Spleen (tissue), 11 donors: ENCODE data around the gene CYP4A22. TPM values are rescaled to one million over a fixed set of nuclear protein-coding genes. Genes with fewer than 3 reads are reported as not detected.
A peak's percentile ranks its signal among the peaks of the same experiment; 100 is the strongest.

Source experiments
- DNase-seq: peaks from one replicate; pipeline ENCODE4 v3.0.0-alpha.2; 2020
- H3K27ac ChIP-seq, 8 donors: fragments of 200-600 bp; sonication (generic) in 7 of 8; 1 replicate in 4 of 8; 2 replicates in 4 of 8; pipeline versions ENCODE4 v1.5.0 to v1.8.0; 2016 to 2021; ENCODE audit warnings: inconsistent platforms in 4 of 8, mild to moderate bottlenecking in 4 of 8, moderate library complexity in 1 of 8
- H3K27me3 ChIP-seq, 7 donors: fragments of 200-600 bp; sonication (generic) in 6 of 7; replicated peaks in 1 of 7; 1 replicate in 4 of 7; 2 replicates in 3 of 7; pipeline versions ENCODE4 v1.5.0 to v1.8.0; 2016 to 2021; ENCODE audit warnings: inconsistent platforms in 3 of 7, mild to moderate bottlenecking in 1 of 7
- H3K36me3 ChIP-seq, 6 donors: fragments of 200-600 bp; sonication (generic) in 5 of 6; 1 replicate in 4 of 6; 2 replicates in 2 of 6; pipeline versions ENCODE4 v1.5.0 to v1.8.0; 2016 to 2021; ENCODE audit warnings: inconsistent platforms in 2 of 6
- H3K4me1 ChIP-seq, 6 donors: fragments of 200-600 bp; sonication (generic) in 5 of 6; 1 replicate in 3 of 6; 2 replicates in 3 of 6; pipeline versions ENCODE4 v1.5.0 to v1.8.0; 2016 to 2021; ENCODE audit warnings: inconsistent platforms in 3 of 6
- H3K4me3 ChIP-seq, 8 donors: fragments of 200-600 bp; sonication (generic) in 7 of 8; 1 replicate in 4 of 8; 2 replicates in 4 of 8; pipeline versions ENCODE4 v1.5.0 to v1.8.0; 2016 to 2021; ENCODE audit warnings: inconsistent platforms in 4 of 8, mild to moderate bottlenecking in 4 of 8, moderate library complexity in 2 of 8
- H3K9me3 ChIP-seq, 8 donors: fragments of 200-600 bp; sonication (generic) in 7 of 8; 1 replicate in 4 of 8; 2 replicates in 4 of 8; pipeline versions ENCODE4 v1.5.0 to v1.8.0; 2016 to 2021; ENCODE audit warnings: inconsistent platforms in 4 of 8
- CTCF ChIP-seq, 11 experiments: fragments of 200-600 bp in 7 of 11; fragments of 450-650 bp in 4 of 11; sonication (generic) in 4 of 11; IDR thresholded peaks in 8 of 11; conservative IDR thresholded peaks in 3 of 11; 1 replicate in 7 of 11; 2 replicates in 4 of 11; pipeline versions ENCODE4 v1.4.0 to v1.8.0; 2016 to 2021; ENCODE audit warnings: antibody characterized with exemption in 11 of 11, inconsistent platforms in 4 of 11, mild to moderate bottlenecking in 1 of 11
- POLR2A ChIP-seq, 3 donors: fragments of 450-650 bp; IDR thresholded peaks; one replicate each; pipeline ENCODE4 v1.5.1; 2017; ENCODE audit warnings: antibody characterized with exemption in 3 of 3, mild to moderate bottlenecking in 1 of 3
- POLR2AphosphoS5 ChIP-seq, 3 donors: sonication (generic); formaldehyde crosslinking; IDR thresholded peaks; one replicate each; pipeline ENCODE4 v1.5.1; 2017; ENCODE audit warnings: antibody characterized with exemption in 3 of 3
- WGBS, 5 donors: extraction: QIAGEN DNeasy Blood & Tissue Kit in 3 of 5; methylation state at CpG; one replicate each; pipeline versions ENCODE4 v1.1.5 to v1.1.7; 2013 to 2018; 5-methylcytosine and 5-hydroxymethylcytosine counted together
- intact Hi-C: fragments of 100-400 bp; cut with DNase I; formaldehyde crosslinking; loops from one replicate; pipeline ENCODE4 v1.15.0; 2023; ENCODE audit warnings: low total_unique reads
- polyA plus RNA-seq, 3 donors: library from polyadenylated mRNA; stranded (reverse); fragments of 200-250 nt; gene quantifications; one replicate each; pipeline ENCODE4 v1.2.1, GENCODE V29; 2013
- total RNA-seq, 7 donors: library from RNA; depleted of rRNA in 3 of 7; stranded (reverse); fragments of >200 nt in 3 of 7; fragmentation: NEBNext Ultra II Directional in 4 of 7; extraction: Animal tissue kit (Norgen Biotek cat#: 25700) in 4 of 7; gene quantifications; one replicate each; pipeline versions ENCODE4 v1.1.0 to v1.2.1, GENCODE V29; 2016 to 2021
- donor health status: healthy with polysubstance abuse.
- donor health status: DM: no; HTN: no; CAD: no; lungs with moderate emphysema.
- donor health status: DM: no; HTN: no; CAD: no.
- donor health status: Bipolar disorder and iron deficiency.
- donor health status: healthy.
- donor health status: DM: no; HTN: no; CAD: no.
- donor health status: DM: yes; HTN: yes; CAD: no.

CYP4A22 gene
- total and polyA plus RNA-seq, 10 donors = 0.43 TPM; not detected in 9

- H3K9me3 ChIP-seq = no peaks in the 10 kb centered on the region
- no peak overlapping the region for H3K27ac ChIP-seq
- H3K4me1 ChIP-seq = peaks cover 0 to 13% (median under 1%) of the 10 kb centered on the region in 6 donors
- intact Hi-C loops = no loop called here
- 92 to 97% (median 94%) methylated on average over 12 to 13 of the region's 13 CpGs for WGBS, 5 donors
- TF ChIP-seq CTCF (IDR thresholded peaks at IDR 0.05 in 8 of 11, conservative IDR thresholded peaks at IDR 0.05 in 3 of 11) (no peak), POLR2A (IDR thresholded peaks at IDR 0.05) (no peak), POLR2AphosphoS5 (IDR thresholded peaks at IDR 0.05) (no peak)
- no peaks in the 10 kb centered on the region for H3K36me3 ChIP-seq
- DNase-seq = peak; percentile 69
- H3K27me3 ChIP-seq = peaks cover 0 to 21% (median 0%) of the 10 kb centered on the region in 7 donors
- H3K4me3 ChIP-seq = no peak overlapping the region
Observed at GRCh38 chr1:47186267-47187185, 49.3 kb downstream of the CYP4A22 start.

- DNase-seq = peak; percentile 63
- H3K27ac ChIP-seq = no peak overlapping the region
- H3K4me1 ChIP-seq = peaks cover 0 to 22% (median 4%) of the 10 kb centered on the region in 6 donors
- intact Hi-C loops = no loop called here
- no peaks in the 10 kb centered on the region for H3K36me3 ChIP-seq
- no peak overlapping the region for H3K4me3 ChIP-seq
- H3K9me3 ChIP-seq = no peaks in the 10 kb centered on the region
- H3K27me3 ChIP-seq = peaks cover 0 to 17% (median 0%) of the 10 kb centered on the region in 7 donors
- 71 to 97% (median 84%) methylated on average over 5 to 12 of the region's 12 CpGs for WGBS, 5 donors
- TF ChIP-seq POLR2A (IDR thresholded peaks at IDR 0.05) = no peak
- TF ChIP-seq CTCF (IDR thresholded peaks at IDR 0.05 in 8 of 11, conservative IDR thresholded peaks at IDR 0.05 in 3 of 11) = no peak
Observed at GRCh38 chr1:47187231-47187925, 50.1 kb downstream of the CYP4A22 start.

- H3K27ac ChIP-seq = no peak overlapping the region
- no peak overlapping the region for H3K4me3 ChIP-seq
- DNase-seq = peak; percentile 17
- H3K36me3 ChIP-seq = no peaks in the 10 kb centered on the region
- no peaks in the 10 kb centered on the region for H3K9me3 ChIP-seq
- peaks cover 0 to 27% (median 9%) of the 10 kb centered on the region in 6 donors for H3K4me1 ChIP-seq
- intact Hi-C loops = no loop called here
- TF ChIP-seq POLR2AphosphoS5 (IDR thresholded peaks at IDR 0.05) = no peak
- no peak for TF ChIP-seq CTCF (IDR thresholded peaks at IDR 0.05 in 8 of 11, conservative IDR thresholded peaks at IDR 0.05 in 3 of 11)
- TF ChIP-seq POLR2A (IDR thresholded peaks at IDR 0.05) = no peak
- WGBS, 5 donors = 60 to 93% (median 78%) methylated on average over 2 of the region's 2 CpGs
- H3K27me3 ChIP-seq = peaks cover 0 to 12% (median 0%) of the 10 kb centered on the region in 7 donors
Observed at GRCh38 chr1:47187926-47188250, 50.6 kb downstream of the CYP4A22 start.
